HG02678 (cell line): ENCODE results near the gene ST8SIA6.
A peak's percentile ranks its signal among the peaks of the same experiment; 100 is the strongest.
"Not testable (repeated sequence)": the region's sequence is repeated elsewhere in the genome, so short reads cannot be mapped to it uniquely, and the experiment has no call there.

Experiments
- ATAC-seq: cut with Tn5 transposase; IDR thresholded peaks from one replicate; pipeline ENCODE4 v1.9.1; 2021; ENCODE audit warnings: mild to moderate bottlenecking, moderate library complexity; ENCODE audit not compliant: unreplicated experiment

Gene ST8SIA6, protein sequence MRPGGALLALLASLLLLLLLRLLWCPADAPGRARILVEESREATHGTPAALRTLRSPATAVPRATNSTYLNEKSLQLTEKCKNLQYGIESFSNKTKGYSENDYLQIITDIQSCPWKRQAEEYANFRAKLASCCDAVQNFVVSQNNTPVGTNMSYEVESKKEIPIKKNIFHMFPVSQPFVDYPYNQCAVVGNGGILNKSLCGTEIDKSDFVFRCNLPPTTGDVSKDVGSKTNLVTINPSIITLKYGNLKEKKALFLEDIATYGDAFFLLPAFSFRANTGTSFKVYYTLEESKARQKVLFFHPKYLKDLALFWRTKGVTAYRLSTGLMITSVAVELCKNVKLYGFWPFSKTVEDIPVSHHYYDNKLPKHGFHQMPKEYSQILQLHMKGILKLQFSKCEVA

DNA sequence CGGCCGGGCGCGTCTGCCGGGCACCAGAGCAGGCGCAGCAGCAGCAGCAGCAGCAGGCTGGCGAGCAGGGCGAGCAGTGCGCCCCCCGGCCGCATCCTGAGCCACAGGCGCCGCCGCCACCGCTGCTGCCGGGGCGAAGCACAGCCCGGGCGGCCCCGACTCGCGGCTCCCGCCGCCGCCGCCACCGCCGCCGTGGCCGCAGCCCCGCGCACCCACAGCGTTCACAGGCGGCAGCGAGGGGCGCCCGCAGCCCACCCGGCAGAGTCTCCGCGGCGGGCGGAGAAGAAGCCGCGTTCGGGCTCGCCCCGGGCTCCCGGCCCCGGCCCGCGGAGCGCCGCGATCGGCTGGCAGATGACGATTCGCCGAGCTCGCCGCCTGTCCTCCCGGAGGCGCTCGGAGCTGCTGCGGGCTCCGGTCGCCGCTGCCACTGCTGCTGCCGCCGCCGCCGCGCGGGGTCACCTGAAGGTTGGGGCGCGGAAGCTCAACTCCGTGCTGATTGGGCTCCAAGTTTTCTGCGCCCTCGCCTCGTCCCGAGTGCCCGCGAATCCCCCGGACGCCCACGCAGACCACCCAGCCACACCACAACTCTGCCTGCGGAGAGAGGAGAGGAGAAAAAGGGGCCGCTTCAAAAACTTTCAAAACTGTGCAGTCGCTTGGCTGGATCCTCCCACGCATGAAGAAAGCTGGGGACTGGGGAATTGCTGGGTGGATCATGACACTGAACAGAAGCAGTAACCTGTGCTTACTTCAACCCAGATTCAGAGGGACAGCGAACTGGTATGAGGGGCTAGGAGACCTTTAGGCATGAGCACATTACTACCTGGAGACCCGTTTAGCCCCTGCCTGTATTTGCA lies at the start of gene ST8SIA6:
Gene ST8SIA6 (minus strand): TSS at position 435 of the 854 bp plus-strand sequence. CDS start 340 bp downstream, at position 95.
- peak; percentile 77 for ATAC-seq

DNA sequence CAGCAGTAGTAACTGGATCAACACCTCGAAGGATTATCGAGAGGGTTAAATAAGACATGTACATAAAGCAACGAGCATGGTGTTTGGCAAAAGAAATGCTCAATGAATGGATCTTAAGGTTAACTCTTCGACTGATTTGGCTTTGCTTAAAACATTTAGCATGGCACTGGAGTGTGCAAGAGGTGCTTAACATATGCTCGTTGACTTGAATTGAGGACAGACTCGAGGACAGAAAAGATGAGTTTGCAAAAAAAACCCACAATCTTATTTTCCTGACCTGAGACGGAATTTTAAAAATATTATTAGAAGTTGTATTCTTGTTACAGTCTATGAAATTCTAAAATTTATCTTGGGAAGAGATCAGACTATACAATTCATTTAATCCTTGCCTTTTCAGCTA lies 49.4 kb upstream of the ST8SIA6 start:
- no peak for ATAC-seq

DNA sequence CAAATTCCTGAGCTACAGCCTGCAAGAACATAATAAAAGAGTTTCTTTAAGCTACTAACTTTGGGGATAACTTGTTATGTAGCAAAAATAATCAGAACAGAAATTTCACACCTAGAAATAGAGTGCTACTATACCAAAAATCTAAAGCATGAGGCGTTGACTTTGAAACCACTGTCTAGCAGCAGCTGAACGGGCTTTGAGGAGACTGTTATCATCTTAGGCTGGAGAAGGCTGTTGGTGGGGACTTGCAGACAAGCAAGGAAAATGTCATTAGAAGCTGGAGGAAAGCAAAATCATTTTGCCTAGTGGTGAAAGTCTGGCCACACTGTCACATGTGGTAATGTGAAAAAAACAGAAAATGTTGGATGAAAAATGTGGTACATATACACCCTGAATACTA lies 48.4 kb upstream of the ST8SIA6 start:
- no peak for ATAC-seq

DNA sequence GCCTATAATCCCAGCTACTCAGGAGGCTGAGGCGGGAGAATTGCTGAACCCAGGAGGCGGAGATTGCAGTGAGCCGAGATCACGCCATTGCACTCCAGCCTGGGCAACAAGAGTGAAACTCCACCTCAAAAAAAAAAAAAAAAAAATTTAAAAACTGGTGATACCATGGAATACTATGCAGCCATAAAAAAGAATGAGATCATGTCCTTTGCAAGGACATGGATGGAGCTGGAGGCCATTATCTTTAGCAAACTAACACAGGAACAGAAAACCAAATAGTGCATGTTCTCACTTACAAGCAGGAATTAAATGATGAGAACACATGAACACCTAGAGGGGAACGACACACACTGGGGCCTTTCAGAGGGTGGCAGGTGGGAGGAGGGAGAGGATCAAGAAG lies 44.6 kb upstream of the ST8SIA6 start:
- not testable (repeated sequence) for ATAC-seq

DNA sequence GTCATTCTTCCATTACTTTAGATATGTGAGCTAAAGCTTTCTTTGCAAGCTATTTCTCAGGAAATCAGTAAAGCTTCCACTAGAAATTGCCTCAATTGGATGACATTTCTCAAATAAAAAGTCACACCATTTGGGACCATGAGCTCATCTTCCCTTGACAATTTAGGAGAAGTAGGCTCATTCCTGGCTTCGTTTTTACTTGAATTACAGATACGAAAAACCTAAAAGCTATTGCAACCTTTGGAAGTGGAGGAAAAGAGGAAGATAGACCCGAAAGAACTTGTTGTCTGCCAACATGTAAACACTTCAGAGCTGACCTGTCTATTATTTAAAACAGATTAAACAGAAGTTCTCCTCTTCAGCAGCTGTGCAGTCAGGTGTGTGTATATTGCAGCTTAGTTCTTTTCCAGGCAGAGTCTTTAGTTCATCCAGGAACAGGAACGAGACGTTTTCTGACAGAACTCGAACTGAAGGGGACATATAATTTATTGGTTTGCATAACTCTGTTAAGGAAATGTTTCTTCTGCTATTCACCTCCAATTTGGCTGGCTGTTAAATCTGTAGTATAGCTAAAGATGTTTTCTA lies 43.1 kb upstream of the ST8SIA6 start:
- ATAC-seq = no peak

DNA sequence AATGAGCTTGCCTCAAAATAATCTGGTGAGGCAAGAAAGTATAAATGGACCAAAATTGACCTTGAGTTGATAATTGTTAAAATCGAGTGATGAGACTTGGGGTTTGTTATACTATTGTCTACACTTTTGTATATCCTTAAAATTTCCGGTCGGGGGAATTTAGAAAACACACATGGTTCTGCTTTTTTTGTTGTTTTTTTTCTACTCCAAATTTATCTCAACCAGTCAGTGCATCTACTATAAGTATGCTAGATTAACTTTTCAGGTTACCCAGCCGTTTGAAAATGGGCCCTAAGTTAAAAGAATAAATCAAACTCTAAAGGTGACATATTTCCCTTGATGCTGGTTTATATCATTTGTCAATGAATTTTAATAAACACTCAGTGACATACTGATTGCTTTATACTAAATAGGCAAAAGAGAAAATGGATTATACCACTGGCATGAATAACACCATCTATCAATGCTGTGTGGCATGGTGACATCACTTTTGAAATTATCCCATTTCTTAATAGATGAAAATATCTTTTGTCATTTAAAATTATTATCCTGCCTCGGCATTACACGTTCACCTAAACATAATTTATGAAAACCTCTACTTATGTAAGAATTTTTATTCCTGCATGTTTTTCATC lies 40.3 kb upstream of the ST8SIA6 start:
- ATAC-seq = no peak

DNA sequence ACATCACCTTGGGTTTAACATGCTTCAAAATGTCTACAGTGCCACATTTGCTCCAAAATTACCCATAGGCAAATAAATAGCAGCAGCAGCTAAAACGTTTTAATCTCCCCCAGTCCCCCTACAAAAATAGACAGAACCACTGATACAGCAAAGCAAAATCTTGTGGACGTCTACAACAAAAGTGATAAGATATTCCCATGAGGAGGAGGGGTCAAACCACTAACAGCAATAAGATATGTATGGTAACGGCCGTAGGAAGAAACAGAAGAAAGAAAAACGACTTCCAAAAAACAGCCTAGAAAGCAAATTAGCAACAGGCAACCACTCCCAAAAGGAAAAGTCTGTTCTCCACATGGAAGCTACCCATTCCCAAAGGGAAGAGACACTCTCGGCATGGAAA lies 34.5 kb upstream of the ST8SIA6 start:
- no peak for ATAC-seq

DNA sequence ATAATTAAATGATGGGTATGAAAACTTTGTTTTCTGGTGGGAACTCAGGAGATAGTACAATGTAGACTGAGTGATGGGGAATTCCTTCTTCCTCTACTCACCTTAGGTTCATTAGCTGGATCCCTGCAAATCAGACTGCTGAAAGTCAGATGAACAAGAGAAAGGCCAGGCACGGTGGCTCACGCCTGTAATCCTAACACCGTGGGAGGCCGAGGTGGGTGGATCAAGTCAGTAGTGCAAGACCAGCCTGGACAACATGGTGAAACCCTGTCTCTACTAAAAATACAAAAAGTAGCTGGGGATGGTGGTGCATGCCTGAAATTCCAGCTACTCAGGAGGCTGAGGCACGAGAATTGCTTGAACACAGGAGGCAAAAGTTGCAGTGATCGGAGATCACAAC lies 28.7 kb upstream of the ST8SIA6 start:
- no peak for ATAC-seq

DNA sequence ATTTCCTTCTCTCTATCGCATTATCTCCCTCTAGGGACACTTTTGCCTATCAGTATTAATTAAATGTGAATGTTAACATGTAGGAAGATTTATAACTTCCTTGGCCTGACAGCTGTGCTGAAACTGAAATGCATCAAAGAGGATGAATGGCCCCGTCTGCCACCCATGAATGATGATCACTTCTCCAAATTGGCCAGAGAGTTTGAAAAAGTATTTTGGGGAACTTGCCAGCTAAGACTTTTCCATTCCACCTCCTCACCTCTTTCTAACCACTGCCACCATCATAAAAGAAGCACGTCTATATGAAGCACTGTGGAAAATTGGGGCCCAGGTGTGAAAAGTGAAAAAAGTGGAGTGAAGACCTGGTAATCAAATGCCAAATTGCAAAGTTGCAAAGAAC lies 25.4 kb upstream of the ST8SIA6 start:
- no peak for ATAC-seq

DNA sequence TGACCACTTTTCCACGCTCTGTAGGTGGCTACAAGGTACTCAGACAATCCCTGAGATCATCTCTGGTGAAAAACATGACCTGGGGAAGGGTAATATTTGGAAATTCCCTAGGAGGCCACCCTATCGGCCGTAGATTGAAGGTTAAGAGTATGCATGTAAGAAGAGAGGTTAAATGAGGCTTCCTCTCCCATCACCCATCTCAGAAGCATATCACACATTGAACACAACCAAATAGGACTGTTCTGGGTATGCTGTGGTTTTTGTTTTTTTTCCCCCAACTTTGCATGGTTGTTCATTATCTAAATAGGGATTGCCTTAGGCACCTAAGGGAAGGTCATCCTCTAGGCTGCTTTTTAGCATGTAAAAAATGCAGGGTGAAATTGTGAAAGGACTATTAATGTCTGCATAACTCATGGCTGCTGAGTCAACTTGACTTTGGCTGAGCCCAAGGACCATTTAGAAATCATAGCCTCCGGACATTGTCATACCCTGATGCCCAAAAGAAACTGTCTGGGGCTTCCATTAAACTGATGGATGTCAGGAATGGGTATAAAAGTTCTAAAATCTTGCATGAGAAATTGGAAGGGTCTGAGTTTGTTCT lies 24.7 kb upstream of the ST8SIA6 start:
- ATAC-seq = no peak

DNA sequence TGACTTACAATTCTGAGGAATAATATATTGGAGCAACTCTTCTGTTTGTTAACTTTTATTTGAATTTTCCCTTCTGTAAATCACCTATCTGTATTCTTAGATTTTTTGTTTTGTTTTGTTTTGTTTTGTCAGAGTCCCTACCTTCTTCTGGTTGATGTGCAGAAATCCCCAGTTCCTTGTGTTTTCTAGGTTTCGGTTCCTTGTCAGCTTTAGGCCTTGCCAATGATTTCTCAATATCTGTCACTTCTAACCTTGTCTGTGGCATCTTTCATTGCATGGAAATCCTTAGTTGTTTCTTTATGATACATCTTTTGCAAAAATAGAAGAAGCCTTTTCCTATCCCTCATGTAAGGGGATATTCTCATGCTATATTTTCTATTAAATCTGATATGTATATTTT lies 21.7 kb upstream of the ST8SIA6 start:
- ATAC-seq = peak; percentile 60

DNA sequence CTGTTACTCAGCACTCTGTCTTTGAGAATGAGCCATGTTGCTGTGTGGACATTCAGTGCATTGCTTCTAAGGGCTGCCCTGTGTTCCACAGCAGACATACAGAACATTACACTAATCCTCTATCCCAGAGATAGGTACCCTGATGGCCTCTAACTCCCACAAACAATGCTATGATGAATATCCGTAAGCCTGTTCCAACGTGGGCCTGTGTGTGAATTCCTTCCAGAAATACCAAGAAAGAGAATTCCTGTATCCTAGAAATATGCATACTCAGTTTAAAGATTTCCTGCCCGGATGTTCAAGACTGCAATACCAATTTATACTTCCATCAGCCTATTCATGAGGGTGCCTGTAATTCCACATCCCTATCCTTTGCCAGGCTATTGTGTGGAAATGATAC lies 21.3 kb upstream of the ST8SIA6 start:
- ATAC-seq = no peak

DNA sequence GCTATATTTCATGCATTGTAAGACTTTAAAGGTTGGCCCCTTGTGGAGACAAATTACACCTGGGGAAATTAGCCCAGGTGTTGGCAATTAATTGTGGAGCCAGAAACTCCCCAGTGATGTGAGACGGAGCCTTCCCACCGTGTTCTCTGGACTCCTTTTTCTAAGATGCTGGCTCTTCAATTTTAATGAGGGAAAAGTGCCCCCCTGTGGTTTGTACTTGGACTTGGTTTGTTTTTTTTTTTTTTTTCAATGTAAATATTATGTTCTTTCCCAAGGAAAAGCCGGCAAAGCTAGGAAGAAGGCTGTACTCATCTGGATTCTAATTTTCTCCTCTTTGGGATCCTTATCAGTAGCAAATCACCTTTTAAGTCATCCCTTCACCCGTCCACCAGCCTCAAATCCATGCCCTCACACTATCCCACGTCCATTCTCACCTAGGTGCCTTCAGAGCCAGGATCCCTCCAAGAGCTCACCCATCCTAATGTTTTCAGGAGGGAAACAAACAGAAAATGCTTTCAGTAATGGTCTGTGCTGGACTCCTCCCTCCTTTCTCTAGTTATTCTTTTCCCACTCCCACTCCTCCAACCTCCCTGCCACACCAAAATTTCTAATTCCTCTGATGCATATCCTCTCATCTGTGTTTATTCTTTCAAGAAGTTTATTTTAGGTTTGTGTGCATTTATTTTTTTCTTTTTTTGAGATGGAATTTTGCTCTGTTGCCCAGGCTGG lies 20.4 kb upstream of the ST8SIA6 start:
- no peak for ATAC-seq

DNA sequence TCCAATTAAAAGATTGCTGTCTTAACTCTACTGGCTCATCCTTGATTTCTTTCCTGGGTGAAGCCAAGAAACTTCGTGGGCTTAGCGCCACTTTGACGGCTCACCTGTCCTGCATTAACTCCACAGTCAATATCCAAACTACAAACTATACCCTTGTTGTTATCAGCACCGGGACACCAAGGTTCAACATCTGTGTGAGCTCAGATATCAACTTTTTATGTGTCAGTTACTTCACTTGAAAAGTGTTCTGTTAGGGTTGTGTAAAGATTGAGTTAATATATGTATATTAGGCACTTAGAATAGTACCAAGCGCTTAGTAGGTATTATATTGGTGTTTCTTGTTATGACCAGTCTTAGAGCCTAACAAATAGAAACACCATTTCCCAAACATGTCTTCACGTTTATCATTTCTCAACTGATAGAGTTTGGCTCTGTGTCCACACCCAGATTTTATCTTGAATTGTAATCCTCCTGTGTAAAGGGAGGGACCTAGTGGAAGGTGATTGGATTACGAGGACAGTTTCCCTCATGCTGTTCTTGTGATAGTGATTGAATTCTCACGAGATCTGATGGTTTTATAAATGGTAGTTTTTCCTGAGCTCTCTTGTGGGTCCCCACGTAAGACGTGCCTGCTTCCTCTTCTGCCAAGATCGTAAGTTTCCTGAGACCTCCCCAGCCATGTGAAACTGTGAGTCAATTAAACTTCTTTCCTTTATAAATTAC lies 19.0 kb upstream of the ST8SIA6 start:
- no peak for ATAC-seq

DNA sequence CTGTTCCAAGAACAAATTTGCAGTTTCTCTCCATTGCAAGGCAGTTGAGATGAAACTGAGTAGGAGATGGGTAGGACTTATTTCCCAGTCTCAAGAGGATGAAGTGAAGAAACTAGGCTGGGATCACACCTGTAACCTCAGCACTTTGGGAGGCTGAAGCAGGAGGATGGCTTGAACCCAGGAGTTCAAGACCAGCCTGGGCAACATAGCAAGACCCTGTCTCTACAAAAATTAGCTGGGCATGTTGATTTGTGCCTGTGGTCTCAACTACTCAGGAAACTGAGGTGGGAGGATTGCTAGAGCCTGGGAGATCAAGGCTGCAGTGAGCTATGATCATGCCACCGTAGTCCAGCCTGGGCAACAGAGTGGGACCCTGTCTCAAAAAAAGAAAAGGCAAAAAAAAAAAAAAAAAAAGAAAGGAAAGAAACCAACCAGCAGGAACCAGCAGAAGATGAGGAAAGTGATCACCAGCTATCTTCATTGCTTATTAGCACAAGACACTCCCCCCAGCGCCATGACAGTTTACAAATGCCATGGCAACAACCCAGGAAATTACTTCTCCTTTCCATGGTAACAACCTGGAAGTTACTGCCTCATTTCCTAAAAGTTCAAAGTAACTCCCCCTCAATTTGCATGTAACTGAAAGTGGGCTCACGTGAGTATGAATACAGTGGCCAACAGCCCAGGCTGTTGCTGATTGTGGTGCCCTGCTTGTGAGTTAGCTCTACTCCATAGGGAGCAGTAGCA lies 18.3 kb upstream of the ST8SIA6 start:
- no peak for ATAC-seq

DNA sequence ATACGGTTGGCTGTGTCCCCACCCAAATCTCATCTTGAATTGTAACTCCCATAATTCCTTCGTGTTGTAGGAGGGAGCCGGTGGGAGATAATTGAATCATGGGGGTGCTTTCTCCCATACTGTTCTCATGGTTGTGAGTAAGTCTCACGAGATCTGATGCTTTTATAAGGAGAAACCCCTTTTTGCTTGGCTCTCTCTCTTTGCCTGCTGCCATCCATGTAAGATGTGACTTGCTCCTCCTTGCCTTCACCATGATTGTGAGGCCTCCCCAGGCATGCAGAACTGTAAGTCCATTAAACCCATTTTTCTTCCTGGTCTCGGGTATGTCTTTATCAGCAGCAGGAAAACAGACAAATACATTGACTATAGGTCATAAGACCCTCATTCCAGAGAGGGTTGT lies 15.9 kb upstream of the ST8SIA6 start:
- ATAC-seq = no peak

DNA sequence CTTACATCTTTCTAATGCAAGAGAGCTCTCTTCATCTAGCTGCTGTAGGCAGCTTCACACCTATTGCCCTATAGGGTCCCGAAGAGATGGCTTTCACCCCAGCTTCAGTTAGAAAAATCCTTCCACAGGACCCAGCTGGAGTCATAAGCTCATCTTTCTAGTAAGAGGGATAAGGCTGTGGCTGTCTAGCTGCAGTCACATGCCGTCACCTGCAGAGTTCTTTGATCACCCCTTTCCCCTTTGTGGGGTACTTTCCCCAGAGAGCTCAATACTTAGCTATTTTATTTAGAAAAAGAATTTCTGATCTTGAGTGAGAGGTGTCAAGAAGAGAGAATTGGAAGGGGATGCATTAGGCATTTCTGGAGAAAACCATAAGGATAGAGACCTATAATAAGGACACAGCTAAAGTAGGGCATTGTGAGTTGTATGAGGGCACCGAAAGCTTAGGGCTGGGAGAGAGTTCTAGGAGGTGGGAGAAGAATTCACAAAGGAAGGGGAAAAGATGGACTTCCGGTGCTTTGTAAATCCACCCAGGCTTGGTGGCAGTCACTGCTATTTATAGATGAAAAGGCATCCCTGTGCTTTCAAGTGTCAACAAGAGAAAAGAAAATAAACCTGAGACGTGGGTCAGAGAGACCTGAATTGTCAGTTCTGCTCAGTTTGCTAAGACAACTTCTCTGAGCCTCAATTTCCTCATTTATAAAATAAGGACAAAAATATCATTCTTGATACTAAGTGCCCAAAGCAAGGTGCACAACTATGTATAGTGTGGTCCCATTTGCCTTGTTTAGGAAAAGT lies 11.1 kb upstream of the ST8SIA6 start:
- ATAC-seq = no peak

DNA sequence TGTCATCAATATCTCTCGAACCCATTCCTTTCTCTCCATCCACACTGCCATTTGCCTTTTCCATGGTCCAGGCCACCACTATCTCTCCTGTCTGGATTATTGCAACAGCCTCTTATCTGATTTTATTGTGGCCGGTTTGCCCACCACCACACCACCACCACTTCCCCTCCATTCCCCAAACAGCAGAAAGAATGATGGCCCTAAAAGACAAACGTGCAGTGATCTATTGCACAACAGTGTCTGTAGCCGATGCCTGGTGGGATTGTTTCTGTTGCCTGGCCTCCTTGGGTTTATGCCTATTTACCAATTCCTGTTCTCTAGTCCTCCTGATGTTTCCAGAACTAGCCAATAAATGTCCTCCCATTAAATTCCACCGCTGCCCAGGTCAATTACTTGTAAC lies 10.2 kb upstream of the ST8SIA6 start:
- ATAC-seq = no peak
